ENCODE results near the gene SEC31B. TPM values are rescaled to one million over a fixed set of nuclear protein-coding genes. Genes with fewer than 3 reads are reported as not detected.

SEC31B gene
- total and polyA plus RNA-seq, 2 of the 8 experiments (the other 6 are each of a cell fraction or from before 2014, with no cell fraction given): 4.1 to 5.3 TPM

DNA sequence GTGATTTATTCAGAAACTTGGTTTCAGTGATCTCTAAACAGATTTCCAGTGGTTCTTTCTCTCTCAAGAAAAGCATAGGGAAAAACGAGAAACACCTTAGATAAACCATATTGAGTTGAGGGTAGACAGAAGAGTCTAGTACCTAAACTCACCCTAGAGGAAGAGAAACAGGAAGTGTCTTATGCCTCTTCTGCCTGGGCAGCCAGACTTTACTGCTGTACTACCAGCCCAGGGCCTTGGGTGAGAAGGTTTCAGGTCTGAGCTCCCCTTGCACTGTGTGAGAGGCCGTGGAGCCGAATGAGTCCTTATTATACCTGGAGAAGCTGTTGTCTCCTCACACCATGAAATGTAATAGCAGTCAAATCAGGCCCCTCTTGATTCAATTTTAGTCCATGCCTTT, 34.3 kb upstream of the SEC31B start:
- no peak for FAIRE-seq
- no peaks in the 10 kb centered on the region for H3K4me1 ChIP-seq (replicated peaks in 1 of 4; ENCODE audit: control insufficient read depth in 3 of 4, insufficient read depth in 4 of 4, low read length in 3 of 4)
- no peak overlapping the region for H2BK5ac ChIP-seq (ENCODE audit: low read depth, low read length)
- no peak overlapping the region for H3K56ac ChIP-seq (replicated peaks; ENCODE audit: insufficient read length, low read depth, low read length)
- ChIA-PET CTCF (ENCODE audit: partially characterized antibody) (interaction anchor here (1.5 to 7.2 kb wide), 6 partner anchors 8 to 324 kb away, joined by 5 to 57 read pairs (median 6); partner anchors contain the start of gene HIF1AN), POLR2A (ENCODE audit: partially characterized antibody) (interaction anchor here (0.9 to 5.4 kb wide), 5 partner anchors 10 to 329 kb away, joined by 3 to 41 read pairs (median 8); no protein-coding TSS in a partner anchor)
- H3K27ac ChIP-seq (ENCODE audit: low read depth, low read length): no peak overlapping the region
- no peak overlapping the region for H3K4me3 ChIP-seq (ENCODE audit: extremely low read depth in 1 of 4, insufficient read depth in 2 of 4, low read depth in 3 of 4, low read length in 4 of 4)
- no peak overlapping the region for H4K8ac ChIP-seq (ENCODE audit: extremely low read depth, insufficient read depth, low read length)
- H2BK120ac ChIP-seq (replicated peaks; ENCODE audit: low read depth, low read length): no peak overlapping the region
- H3K9me3 ChIP-seq (ENCODE audit: insufficient read depth in 2 of 2, low read depth in 1 of 2, low read length in 1 of 2): no peaks in the 10 kb centered on the region
- H4K20me1 ChIP-seq (replicated peaks in 1 of 2; ENCODE audit: control insufficient read depth in 1 of 2, insufficient read depth in 2 of 2, low read length in 2 of 2): peaks cover 0 to 2% of the 10 kb centered on the region in 2 experiments
- no peak overlapping the region for H2BK20ac ChIP-seq (ENCODE audit: low read length)
- H4K5ac ChIP-seq (ENCODE audit: insufficient read length, low read depth, low read length): no peak overlapping the region
- H3K18ac ChIP-seq (ENCODE audit: extremely low read depth, low read length): no peak overlapping the region
- no peak overlapping the region for H3K23ac ChIP-seq (ENCODE audit: insufficient read length)
- H3K14ac ChIP-seq (ENCODE audit: insufficient read length): no peak overlapping the region
- H2AFZ ChIP-seq (ENCODE audit: low read length): no peak overlapping the region
- H3K79me2 ChIP-seq (ENCODE audit: control insufficient read depth in 1 of 2, insufficient read depth in 2 of 2, low read length in 2 of 2): no peaks in the 10 kb centered on the region
- no peak overlapping the region for H3K4ac ChIP-seq (replicated peaks; ENCODE audit: insufficient read length, low read depth, low read length)
- no peak overlapping the region for H2AK5ac ChIP-seq (ENCODE audit: low read depth, low read length)
- H2BK15ac ChIP-seq (ENCODE audit: low read length): no peak overlapping the region
- no peaks in the 10 kb centered on the region for H3K27me3 ChIP-seq (replicated peaks in 1 of 4; ENCODE audit: control insufficient read depth in 3 of 4, extremely low read depth in 1 of 4, insufficient read depth in 3 of 4, low read length in 3 of 4)
- 95% methylated on average over 3 of the region's 3 CpGs; no CpG with 5 or more reads in 1 of the 2 experiments for WGBS, 2 experiments (ENCODE audit: extremely low coverage in 1 of 2, insufficient coverage in 1 of 2, insufficient read length in 1 of 2, insufficient replicate concordance in 2 of 2, low coverage in 1 of 2, low lambda C conversion rate in 2 of 2, missing lambda C conversion rate in 1 of 2)
- H3K23me2 ChIP-seq (ENCODE audit: low read depth, low read length): no peaks in the 10 kb centered on the region
- H3K36me3 ChIP-seq (ENCODE audit: control insufficient read depth in 2 of 4, insufficient read depth in 4 of 4, low read length in 3 of 4): peaks cover 5 to 28% (median 16%) of the 10 kb centered on the region in 4 experiments; a peak in 6 of 8 replicates
- no peak overlapping the region for H3K4me2 ChIP-seq (ENCODE audit: insufficient read depth in 1 of 2, low read depth in 2 of 2, low read length in 2 of 2)
- H2BK12ac ChIP-seq (ENCODE audit: low read depth, low read length): no peak overlapping the region
- H4K91ac ChIP-seq (replicated peaks; ENCODE audit: insufficient read length, low read length): no peak overlapping the region
- H3K79me1 ChIP-seq (ENCODE audit: low read depth, low read length): no peaks in the 10 kb centered on the region
- DNase-seq (ENCODE audit: low read depth in 1 of 2, low spot score in 2 of 2): no peak
- H3K9ac ChIP-seq (replicated peaks in 1 of 4; ENCODE audit: extremely low read depth in 1 of 4, low read depth in 3 of 4, low read length in 3 of 4): no peak overlapping the region
- TF ChIP-seq CHD2 (IDR thresholded peaks at IDR 0.05; ENCODE audit: low read length) (no peak), ASH2L (IDR thresholded peaks at IDR 0.05; ENCODE audit: low read length) (no peak), SRF (IDR thresholded peaks at IDR 0.05; ENCODE audit: low read depth, low read length) (no peak), RFX5 (IDR thresholded peaks at IDR 0.05; ENCODE audit: borderline replicate concordance, low read depth, low read length) (no peak), TAF7 (optimal IDR thresholded peaks at IDR 0.05; ENCODE audit: borderline replicate concordance, low read depth, low read length) (no peak)

All from H1 (cell line).